Stimulated activated CD4-positive, alpha-beta T cell treated with anti-CD3 and anti-CD28 coated beads, Interleukin-15, amount 100 ng/mL, for 24 hours (primary cell): ENCODE measurements around the gene ATP6V1B1.

ENCODE experiments used
- DNase-seq: peaks from one replicate; pipeline ENCODE4 v3.0.0-alpha.2; 2020

ATP6V1B1 gene

DNA sequence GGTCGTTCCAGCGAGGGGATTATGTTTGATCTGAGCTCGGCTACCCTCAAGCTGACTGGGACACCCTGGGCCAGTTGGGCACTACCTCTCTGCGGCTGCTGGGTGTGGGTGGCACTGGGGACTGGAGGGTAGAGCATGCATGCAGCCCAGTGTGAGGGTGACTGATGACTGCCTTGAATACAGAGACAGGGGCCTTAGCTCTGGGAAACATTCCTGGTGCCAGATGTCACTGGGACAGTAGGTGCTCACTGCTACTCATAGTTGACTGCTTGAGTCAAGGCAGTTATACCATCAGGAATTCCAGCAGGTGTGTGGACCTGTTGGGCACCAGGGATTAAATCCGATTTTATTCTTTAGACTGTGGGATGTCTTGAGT is 33.6 kb upstream of the ATP6V1B1 start:
- DNase-seq, result no peak

DNA sequence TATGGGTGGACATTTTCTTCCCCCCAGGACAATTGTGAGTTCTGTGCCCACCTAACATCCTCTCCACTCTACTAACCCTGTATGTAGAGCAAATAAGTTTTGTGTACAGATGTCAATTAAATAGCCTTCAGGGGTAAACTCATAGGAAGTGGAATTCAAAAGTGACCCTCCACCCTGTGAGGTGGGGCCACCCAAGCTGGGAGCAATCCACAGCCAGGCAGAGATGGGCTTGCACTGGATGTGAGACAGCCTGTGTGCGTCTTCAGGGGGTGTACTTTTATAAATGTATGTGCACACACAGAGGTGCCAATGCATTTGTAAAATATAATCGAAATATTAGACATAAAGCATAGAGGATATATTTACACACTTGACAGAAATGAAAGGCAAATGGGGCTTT is 33.1 kb upstream of the ATP6V1B1 start:
- no peak for DNase-seq

DNA sequence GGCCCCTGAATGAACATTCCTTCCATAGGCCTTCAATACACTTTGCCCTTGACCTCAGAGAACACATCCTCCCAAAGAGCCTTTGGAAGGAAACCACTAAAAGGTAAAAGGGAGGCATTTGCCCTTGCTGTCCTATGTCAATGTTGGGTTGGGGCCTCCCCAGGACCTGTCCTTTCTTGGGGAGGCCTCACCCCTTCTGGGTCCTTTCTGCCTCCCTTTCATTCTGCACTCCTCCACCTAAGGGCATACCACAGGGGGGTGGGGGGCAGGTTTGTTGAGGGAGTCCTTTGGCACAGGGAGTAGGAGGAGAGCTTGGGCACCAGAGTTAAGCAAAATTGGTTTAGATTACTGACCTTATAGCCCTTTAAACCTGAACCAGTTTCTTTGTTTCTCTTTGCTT is 32.5 kb upstream of the ATP6V1B1 start:
- DNase-seq, result no peak

DNA sequence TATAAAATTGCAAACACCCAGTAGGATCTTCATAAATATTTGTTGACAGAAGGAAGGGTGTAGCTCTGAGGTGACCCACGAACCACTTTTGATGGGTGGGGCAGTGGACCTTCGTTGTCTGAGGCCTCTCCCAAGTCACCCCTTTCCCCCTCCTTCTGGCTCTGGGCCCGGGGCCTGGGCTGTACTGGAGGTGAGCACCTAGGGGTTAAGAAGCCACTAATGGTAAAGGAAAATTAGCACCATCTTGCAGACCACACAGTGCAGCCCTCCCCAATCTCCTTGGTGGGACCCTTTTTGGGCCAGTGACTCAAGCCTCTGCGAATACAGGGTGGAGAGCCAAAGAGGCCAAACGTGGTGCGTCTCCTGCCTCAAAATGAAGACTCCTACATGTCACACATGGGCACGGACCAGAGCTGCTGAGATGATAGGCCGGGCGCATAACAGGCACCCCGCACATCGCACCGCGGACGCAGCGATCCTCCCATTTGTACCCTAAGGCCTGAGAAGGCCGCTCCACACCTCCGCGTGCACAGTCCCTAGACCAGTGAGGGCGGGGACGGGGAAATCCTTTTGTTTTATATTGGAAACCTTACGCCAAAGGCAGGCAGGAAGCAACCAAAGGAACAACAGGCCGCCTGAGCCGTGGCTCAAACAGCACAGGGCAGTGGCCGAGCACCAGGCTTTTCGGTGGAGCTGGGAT is 31.9 kb upstream of the ATP6V1B1 start:
- DNase-seq, result no peak

DNA sequence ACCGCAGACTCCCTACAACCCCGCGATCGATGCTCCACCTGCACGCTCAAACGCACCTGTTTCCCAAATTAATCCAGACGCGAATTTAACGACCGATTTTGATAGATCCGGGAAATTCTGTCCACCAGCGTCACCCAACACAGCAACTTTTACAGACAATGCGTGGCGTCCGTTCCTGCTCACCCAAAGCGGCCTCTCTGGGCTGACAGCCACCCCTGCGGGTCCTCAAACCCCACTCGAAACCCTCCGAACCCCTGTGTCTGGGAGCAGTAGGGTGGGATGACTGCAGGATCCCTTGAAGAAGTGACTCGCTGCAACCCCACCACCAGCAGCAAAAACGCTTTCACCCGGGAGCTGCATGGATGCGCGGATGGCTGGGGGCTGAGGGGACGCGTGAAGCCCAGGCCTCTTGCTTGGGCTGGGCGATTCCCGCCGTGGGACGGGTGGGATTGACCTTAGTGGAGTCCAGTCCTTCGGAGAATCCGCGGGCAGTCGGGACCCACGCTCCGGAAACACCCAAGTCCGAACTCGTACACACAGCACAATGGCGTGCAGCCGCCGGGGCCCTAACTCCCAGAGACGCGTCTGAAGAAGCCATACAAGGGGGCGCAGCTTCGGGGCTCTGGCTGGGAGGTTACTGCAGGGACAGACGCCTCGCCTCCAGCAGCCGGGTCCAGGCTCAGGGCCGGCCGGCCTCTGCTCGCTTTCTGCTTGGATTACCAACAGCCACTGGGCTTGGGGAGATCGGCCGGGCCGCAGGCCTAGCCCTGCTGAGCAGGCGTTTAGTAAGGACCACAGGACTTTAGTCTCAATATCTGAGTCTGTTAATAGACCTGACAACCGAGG is 31.1 kb upstream of the ATP6V1B1 start:
- DNase-seq, result no peak

DNA sequence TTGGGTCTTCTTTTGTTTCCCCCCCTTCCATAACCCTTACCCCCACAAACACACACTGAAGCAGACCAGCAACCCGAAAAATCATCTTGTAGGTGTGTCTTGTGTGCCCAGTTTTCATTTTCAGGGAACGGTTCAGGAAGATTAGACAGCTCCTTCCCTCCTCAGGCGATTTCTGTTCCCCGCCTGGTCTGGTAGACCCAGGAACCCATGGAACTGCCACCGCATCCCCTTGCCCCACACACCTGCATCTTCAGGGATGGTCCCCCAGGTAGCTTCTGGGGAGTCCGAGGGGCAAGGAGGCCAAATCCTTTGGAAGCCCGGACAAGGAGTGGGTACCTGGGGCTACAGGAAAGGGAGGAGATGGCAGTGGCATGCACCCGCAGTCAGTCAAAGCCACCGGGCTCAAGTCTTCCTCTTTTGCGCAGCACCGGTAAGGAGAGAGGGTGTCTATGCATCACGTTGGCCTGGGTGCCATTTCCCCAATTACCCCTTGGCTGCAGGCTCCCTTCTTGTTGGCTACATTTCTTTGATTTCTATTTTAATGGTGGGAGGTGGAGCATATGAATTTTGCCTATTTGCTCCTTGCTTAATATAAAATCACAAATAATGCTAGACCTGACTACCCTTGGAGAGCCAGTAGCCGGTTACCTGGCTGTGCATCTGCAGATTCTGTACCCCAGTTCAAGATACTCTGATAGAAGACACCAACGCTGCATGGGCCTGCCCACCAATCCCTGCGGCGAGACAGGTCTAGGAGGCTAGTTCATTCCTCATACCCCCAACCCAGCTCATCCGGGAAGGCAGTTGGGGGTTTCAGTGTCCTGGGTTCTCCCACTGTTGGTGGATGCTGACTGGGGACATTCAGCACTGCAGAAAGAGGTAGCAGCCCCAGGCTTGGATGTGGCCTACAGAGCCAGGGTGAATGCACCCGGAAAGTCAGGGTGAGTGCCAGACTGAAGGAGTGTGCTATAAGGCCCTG is 30.0 kb upstream of the ATP6V1B1 start:
- DNase-seq, result no peak

DNA sequence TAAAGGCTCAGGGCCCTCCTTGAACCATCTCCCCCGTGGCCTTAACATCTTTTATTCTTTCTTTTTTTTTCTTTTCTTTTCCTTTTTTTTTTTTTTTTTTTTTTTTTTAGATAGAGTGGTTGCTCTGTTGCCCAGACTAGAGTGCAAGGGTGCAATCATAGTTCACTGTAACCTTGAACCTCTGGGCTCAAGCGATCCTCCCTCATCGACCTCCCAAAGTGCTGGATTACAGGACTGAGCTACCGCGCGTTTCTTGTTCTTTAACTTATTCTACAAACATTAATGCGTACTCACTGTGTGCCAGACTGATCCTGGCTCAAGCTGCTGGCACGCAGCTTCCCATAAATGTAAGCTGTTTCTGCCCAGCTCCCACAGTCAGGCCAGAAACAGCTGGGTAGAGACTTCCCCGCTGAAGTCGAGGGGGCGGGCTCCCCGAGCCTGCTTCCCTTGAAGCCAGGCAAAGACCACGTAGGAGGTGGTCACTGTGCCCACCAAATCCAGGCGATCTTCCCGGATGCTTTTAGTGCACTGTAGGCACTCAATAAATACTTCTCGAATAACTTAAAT is 29.2 kb upstream of the ATP6V1B1 start:
- DNase-seq, result no peak

DNA sequence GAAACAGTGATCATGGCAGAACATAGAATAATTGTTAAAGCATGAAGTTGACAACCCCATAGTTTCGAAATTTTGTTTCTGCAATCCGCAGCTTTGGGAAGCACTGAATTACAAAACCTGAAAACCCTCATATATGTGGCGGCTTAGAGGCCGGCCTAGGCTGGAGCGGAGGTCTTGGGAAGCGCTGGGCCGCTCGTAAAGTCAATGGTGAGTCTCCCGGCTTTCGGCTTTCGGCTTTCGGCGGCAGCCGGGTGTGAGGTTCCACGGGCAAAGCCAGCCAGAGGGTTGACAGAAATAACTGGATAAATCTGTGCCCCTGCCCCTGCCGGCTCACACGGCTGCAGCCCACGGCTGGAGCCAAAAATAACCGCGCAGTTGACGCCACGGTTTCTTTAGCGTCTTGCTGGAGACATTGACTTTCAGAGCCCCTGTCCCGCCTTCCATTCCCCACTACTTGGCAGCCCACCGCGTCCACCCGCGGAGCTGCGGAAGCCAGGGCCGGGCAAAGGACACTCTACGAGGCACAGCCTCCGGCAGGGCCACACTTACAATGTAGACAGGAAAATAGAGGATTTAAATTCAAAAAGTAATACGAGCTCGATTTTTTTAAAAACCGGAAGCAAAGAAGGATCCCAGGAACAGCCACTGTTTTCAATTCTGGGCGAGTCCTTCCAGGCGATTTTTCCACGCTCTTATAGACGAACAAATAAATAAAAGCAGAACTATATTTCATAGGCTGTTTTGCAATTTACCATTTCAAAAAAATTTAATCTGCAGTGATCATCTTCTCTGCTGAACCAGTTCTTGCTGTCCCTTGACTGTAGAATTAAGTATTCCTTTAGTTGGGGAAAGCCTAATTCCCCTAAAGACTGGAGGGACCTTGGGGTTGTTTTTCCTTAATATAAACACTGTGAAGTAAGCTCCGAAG is 28.3 kb upstream of the ATP6V1B1 start:
- no peak for DNase-seq

DNA sequence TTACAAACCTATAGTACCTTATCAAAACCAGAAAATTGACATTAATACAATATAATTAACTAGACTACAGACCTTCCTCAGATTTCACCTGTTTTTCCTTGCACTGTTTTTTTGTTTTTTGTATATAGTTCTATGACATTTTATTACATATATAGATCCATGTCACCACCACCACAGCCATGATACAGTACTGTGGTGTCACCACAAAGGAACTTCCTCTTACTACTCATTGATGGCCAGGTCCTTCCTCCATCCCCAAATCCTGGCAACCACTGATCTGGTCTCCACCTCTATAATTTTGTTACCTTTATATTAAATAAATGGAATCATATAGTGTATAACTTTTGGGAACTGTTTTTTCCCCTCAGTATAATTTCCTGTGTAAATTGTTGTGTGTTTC is 19.4 kb upstream of the ATP6V1B1 start:
- DNase-seq, result no peak

DNA sequence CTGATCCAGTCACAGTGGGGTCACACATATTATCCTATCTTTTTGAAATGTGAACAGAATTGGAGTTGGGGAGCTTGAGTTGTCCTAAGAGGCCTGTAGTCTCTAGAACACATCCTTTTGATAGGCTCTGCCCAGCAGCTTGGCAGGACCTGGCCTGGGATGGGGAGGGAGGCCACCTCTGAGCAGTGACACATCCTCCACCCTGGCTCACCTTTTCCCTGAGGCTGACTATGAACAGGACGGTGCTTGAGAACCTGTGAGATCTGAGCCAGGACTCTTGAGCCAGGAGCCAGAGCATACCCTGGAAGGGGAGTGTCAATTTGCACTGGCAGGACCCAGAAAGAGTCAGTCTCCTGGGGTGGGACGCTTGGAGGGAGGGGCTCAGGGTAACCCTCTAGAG is 17.7 kb upstream of the ATP6V1B1 start:
- no peak for DNase-seq

DNA sequence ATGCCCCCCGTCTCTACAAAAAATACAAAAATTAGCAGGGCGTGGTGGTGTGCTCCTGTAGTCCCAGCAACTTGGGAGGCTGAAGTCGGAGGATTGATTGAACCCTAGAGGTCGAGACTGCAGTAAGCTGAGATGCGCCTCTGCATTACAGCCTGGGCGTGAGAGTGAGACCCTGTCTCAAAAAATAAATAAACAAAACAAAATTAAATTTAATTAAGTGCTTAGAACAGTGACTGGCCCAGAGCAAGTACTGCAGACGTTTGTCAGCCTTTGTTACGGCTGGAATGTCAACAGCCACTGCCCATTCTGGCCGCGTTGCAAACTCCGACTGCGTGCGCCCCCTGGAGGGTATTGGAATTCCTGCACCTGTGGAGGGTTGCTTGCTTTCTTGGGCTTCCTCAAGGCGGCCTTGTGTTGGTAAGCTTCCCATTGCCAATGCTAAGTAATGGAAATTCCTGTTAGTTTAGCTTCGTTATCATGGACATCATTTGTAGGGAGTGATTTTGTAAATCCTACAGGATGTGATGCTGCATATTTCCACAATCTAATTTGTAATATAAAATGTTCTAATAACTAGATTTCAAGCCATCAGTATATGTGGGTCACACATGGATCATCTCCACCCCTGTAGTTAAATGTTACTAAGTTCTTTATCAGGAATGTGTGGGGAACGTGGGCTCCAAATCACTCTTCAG is 15.9 kb upstream of the ATP6V1B1 start:
- peak; percentile 82 for DNase-seq

DNA sequence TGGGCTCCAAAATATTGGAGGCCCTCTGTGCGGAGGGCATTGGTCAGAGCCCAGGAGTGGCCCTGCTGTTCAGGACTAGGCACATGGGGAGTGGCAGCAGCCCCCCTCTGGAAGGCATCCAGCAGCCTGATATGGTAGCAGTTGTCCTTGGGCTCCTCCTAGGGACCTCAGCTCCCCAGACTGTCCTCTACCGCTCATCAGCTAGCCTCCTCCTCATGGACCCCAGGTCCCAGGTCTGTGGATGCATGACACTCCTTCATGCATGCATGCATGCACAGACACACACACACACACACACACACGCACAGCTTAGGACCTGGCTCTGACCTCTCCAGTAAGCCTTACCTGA is 15.4 kb upstream of the ATP6V1B1 start:
- no peak for DNase-seq

DNA sequence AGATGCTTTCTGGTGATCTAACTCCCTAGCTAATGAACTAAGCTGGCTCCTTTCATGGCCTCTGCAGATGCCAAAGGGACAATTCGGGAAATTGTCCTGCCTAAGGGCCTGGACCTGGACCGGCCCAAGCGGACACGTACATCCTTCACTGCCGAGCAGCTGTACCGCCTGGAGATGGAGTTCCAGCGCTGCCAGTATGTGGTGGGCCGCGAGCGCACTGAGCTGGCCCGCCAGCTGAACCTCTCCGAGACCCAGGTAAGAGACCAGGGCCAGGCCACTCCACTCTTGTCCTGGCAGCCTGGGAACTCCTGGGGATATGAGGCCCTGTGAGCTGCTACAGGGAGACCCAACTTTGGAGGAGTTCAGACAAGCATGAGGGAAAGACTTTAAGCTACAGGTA is 14.7 kb upstream of the ATP6V1B1 start:
- no peak for DNase-seq

DNA sequence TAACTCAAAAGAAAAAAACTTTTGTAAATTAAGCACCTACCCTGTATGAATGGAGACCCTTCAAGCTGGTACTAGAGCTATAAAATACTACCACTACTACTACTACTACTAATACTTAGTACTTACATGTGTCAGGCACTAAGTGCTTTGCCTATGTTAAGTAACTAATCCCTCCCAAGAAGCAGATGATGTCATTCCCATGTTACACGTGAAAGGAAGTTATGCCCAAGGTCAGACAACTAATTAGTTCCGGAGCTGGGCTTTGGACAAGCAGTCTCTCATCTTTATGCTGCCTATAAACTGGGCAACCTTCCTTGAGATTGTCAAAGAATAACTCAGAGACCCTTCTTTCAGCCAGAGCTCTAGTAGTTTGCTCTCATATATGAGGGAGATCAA is 13.9 kb upstream of the ATP6V1B1 start:
- no peak for DNase-seq

DNA sequence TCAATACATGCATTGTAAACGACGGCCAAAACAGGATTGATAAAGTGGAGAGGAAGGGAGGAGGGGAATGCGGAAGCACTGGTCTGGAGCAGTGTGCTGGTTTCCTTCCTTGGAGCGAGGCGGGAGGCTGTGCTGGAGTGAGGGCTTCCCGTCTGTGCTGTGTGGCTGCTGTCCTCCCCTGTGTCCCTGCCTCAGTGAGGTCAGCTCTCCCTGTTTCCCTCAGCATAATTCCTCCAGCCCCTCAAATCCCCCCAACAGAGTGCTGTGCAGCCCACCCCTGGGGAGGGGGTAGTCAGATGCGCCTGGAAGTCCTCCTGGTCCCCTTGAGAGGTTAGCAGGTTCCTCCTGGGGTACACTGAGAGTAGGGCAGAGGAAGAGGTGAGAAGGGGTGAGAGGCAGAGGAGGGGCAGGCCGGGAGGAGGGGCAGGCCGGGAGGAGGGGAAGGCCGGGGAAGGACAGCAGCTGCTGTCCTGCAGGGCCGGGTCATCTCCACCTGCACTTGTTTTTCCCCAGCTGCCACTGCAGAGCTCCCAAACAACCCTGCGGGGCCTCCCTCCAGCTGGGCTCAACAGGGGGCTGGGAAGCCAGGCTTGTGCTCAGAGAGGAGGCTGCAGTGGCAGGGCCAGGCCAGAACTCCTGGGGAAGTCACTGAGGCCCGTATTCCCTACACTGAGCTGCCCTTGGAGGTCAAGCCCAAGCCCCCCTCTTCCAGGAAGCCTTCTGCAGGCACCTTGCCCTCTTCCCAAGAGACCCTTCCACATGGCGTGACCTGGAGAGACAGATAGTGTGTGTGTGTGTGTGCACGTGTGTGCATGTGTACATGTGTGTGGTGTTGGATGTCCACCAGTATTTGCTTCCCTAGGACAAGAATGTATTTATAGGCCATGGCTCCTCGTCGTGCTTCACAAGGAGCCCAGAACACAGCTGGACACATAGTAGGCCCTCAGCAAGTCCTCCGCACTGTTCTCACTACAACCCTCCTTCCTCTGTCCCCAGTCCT is 13.2 kb upstream of the ATP6V1B1 start:
- no peak for DNase-seq

DNA sequence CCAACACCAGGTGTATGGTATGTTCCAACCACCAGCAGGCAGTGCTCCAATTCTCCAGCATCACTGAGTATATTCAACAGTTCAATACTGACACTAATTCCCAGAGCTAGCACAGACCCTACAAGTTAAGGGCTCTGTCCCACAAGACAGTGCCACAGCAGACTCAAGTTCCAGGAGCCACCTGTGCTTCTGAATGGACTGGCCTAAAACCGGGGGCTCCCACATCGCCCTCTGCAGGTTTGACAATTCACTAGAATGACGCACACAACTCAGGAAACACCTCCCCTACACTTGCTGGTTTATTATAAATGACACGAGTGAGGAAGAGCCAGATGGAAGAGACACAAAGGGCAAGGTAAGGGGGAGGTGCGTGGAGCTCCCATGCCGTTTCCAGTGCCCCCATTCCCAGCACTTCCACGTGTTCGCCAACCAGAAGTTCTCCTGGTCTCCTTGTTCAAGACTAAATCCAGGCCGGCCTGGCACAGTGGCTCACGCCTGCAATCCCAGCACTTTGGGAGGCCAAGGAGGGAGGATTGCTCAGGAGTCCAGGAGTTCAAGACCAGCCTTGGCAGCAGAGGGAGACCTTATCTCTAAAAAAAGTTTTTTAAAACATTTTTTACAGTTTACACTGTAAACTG is 12.2 kb upstream of the ATP6V1B1 start:
- no peak for DNase-seq

DNA sequence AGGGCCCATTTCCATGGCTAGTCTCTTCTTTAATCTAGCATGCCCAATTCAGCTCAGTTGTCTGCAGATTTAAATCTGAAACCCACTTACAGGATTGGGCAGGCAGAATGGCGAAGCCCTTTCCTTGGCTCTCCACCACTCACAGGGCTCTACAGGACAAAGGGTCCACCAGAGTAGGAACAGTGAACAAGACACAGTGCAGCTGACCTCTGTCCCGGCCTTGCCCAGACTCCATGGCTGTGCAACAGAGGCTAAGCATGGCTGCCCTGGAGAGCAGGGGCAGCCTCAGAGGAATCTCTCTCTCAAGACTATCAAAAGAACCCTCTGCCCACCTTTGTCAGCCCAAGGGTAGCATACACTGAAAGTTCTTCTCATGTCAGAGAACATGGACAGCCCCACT is 9.7 kb upstream of the ATP6V1B1 start:
- no peak for DNase-seq

DNA sequence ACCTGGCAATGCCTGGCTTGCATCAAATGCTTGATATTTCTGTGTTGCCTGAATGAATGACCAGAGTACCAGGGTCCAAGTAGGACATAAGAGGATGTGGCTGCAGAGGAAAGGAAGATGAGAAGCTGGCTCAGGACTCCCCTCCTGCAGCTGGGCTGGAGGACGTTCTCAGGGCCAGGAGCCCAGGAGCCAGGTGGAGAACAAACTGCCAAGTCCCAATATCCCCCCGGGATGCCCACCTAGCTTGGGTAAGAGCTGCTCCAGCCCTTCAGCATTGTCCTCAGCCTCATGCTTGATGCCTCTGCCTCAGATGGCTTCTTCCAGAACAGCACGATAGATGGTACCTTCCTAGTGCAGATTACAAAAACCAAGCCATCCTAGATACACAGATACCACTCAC is 8.6 kb upstream of the ATP6V1B1 start:
- DNase-seq, result no peak

DNA sequence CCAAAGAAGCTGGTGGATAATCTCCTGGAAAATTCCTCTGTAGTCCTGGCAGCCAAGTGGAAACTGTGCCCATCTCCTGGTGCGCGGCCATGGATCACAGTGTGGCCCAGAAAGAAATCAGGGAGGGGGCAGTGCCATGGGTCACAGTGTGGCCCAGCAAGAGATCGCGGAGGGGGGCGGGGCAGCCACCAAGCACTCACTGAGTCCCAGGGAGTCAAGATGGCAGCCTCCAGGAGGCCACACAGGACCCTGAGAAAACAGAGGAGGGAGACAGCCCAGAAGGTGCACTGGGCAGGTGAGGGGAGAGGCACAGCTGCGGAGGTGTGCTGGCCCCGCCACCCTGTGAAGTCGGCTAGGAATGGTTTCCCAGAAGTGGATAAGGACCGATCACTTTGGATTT is 8.1 kb upstream of the ATP6V1B1 start:
- DNase-seq, result no peak

DNA sequence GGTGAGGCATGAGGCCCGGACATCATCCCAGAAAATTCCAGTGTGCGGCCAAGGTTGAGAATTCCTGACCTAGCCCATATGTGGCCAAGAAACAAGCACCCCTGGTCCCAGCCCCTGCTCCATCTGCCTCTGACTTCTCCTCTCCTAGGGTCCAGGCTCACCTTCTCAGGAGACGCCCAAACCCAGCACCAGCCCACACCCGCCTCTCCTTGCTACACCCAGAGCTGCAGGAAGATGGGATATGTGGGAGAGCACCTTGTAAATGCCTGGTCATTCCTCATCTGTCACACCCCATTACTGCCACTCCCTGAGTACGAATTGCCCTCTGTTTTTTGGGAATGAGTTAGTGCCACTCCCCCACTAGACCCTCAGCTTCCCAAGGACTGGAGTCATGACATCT is 7.3 kb upstream of the ATP6V1B1 start:
- no peak for DNase-seq
